Activated B cell treated with CpG ODN at 0.5 μM for 24 hours (primary cell): Measurements from ENCODE around the gene SEMA4F. TPM values are rescaled to one million over a fixed set of nuclear protein-coding genes. Genes with fewer than 3 reads are reported as not detected.

Source experiments
- ATAC-seq: fragments of 200-7000 bp; cut with Tn5 transposase; one replicate; pipeline ENCODE4 v1.10.0; 2021; ENCODE audit warnings: low read depth, mild to moderate bottlenecking, moderate library complexity
- CTCF ChIA-PET: fragments of 350-600 bp; sonication (Branson Sonifier 250); formaldehyde crosslinking; loops from one replicate; lab custom pipeline; 2021; ENCODE audit warnings: antibody characterized with exemption; lab: Charles Lee
- POLR2A ChIA-PET: fragments of 350-600 bp; sonication (Branson Sonifier 250); formaldehyde crosslinking; loops from one replicate; lab custom pipeline; 2021; ENCODE audit warnings: antibody characterized with exemption; lab: Charles Lee
- DNase-seq: peaks from one replicate; pipeline ENCODE4 v3.0.0; 2022
- H3K27ac Mint-ChIP-seq: one replicate; pipeline ENCODE4 v1.8.0; 2020; ENCODE audit warnings: mixed read lengths
- H3K27me3 Mint-ChIP-seq: one replicate; pipeline ENCODE4 v1.8.0; 2021; ENCODE audit warnings: mixed read lengths
- H3K36me3 Mint-ChIP-seq: one replicate; pipeline ENCODE4 v1.8.0; 2021; ENCODE audit warnings: low read depth, mixed read lengths
- H3K4me1 Mint-ChIP-seq: one replicate; pipeline ENCODE4 v1.8.0; 2021; ENCODE audit warnings: mixed read lengths
- H3K4me3 Mint-ChIP-seq: one replicate; pipeline ENCODE4 v1.8.0; 2020; ENCODE audit warnings: mild to moderate bottlenecking, mixed read lengths
- H3K9me3 Mint-ChIP-seq: one replicate; pipeline ENCODE4 v1.8.0; 2020; ENCODE audit warnings: mixed read lengths
- CTCF ChIP-seq: fragments of 200-600 bp; IDR thresholded peaks from one replicate; pipeline ENCODE4 v1.8.0; 2022; ENCODE audit warnings: antibody characterized with exemption, mild to moderate bottlenecking
- intact Hi-C: fragments of 100-400 bp; cut with micrococcal nuclease; formaldehyde crosslinking; loops from one replicate; pipeline ENCODE4 v1.15.1; 2024
- total RNA-seq: library from RNA; stranded (reverse); gene quantifications from 2 replicates; pipeline ENCODE4 v1.2.3, GENCODE V29; 2022

Gene SEMA4F
- total RNA-seq, 1 donor from 2014 or later = 11.6 TPM

- Mint-ChIP-seq H3K9me3 (no peaks in the 10 kb centered on the region), H3K4me3 (peak overlapping the region; percentile 87), H3K27me3 (peaks cover 13% of the 10 kb centered on the region), H3K4me1 (peaks cover 8% of the 10 kb centered on the region), H3K27ac (no peak overlapping the region), H3K36me3 (no peaks in the 10 kb centered on the region)
- ChIA-PET CTCF (interaction anchor here (0.9 to 8.9 kb wide), 7 partner anchors 24 to 169 kb away, joined by 3 to 158 read pairs (median 5); no protein-coding TSS in a partner anchor), POLR2A (no interaction called here)
- DNase-seq (no peak), ATAC-seq (no peak)
- intact Hi-C loops = loop anchor here (1.0 kb wide), 3 partner anchors 26 to 160 kb away; no protein-coding TSS in a partner anchor
- no peak for TF ChIP-seq CTCF
Observed at GRCh38 chr2:74715880-74716279, 61.8 kb downstream of the SEMA4F start.

- peaks cover 8% of the 10 kb centered on the region for H3K4me1 Mint-ChIP-seq
- no peaks in the 10 kb centered on the region for H3K36me3 Mint-ChIP-seq
- no peak for TF ChIP-seq CTCF
- ATAC-seq (no peak), DNase-seq (no peak)
- CTCF ChIA-PET = interaction anchor here (8.9 kb wide), 1 partner anchor 157 kb away, joined by 158 read pairs; no protein-coding TSS in a partner anchor
- no peaks in the 10 kb centered on the region for H3K9me3 Mint-ChIP-seq
- intact Hi-C loops = no loop called here
- H3K27me3 Mint-ChIP-seq = peaks cover 24% of the 10 kb centered on the region
- no peak overlapping the region for H3K4me3 Mint-ChIP-seq
- POLR2A ChIA-PET = no interaction called here
- no peak overlapping the region for H3K27ac Mint-ChIP-seq
Observed at GRCh38 chr2:74719066-74719465, 65.0 kb downstream of the SEMA4F start.

DNA sequence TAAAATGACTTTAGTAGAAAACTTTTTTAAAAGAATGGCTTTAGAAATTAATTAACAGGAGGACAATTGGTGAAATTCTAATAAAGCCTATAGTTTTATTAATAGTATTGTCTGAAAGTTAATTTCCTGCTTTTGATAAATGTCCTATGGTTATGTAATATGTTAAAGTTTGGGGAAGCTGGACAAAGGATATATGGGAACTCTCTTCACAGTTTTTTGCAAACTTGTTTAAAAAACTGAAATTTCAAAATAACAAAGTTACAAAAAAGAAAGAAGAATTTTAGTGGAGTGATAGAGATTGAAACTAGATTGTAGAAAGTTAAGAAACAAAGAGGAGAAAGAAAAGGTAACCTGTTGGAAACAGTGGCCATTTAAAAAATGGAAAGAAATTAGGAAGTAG is 67.3 kb downstream of the SEMA4F start:
- H3K27ac Mint-ChIP-seq = no peak overlapping the region
- H3K36me3 Mint-ChIP-seq = no peaks in the 10 kb centered on the region
- no peak for DNase-seq
- H3K4me1 Mint-ChIP-seq = no peaks in the 10 kb centered on the region
- TF ChIP-seq CTCF = no peak
- POLR2A ChIA-PET = no interaction called here
- H3K9me3 Mint-ChIP-seq = no peaks in the 10 kb centered on the region
- no peak overlapping the region for H3K4me3 Mint-ChIP-seq
- CTCF ChIA-PET = no interaction called here
- intact Hi-C loops = no loop called here
- H3K27me3 Mint-ChIP-seq = peaks cover 14% of the 10 kb centered on the region
- no peak for ATAC-seq

- CTCF ChIA-PET = no interaction called here
- H3K4me3 Mint-ChIP-seq = no peak overlapping the region
- no peak overlapping the region for H3K27ac Mint-ChIP-seq
- no peak for DNase-seq
- no peaks in the 10 kb centered on the region for H3K4me1 Mint-ChIP-seq
- H3K9me3 Mint-ChIP-seq = peaks cover 5% of the 10 kb centered on the region
- H3K36me3 Mint-ChIP-seq = no peaks in the 10 kb centered on the region
- intact Hi-C loops = no loop called here
- peaks cover 23% of the 10 kb centered on the region for H3K27me3 Mint-ChIP-seq
- ATAC-seq = no peak
- TF ChIP-seq CTCF = no peak
- POLR2A ChIA-PET = no interaction called here
Observed at GRCh38 chr2:74724496-74724895, 70.4 kb downstream of the SEMA4F start.

DNA sequence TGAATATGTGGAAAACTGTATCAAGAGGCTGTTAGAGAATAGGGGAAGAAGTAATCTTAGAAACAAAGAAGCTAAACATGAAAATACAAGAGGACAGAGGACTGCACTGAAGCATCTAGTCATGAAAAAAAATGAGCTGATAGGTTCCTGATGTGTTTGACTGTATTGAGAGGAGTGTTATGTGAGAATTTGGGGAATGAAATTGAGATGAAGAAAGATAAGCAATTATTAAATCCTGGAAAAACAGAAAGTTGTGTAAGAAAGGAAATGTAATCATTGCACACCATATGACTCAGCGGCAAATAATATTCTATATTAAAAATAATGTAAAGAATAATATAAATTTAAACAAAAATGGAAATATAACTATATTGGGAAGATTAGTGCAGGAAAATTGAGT is 71.2 kb downstream of the SEMA4F start:
- intact Hi-C loops = no loop called here
- Mint-ChIP-seq H3K9me3 (peaks cover 5% of the 10 kb centered on the region), H3K4me3 (no peak overlapping the region), H3K4me1 (no peaks in the 10 kb centered on the region), H3K27ac (no peak overlapping the region), H3K36me3 (no peaks in the 10 kb centered on the region), H3K27me3 (peaks cover 22% of the 10 kb centered on the region)
- CTCF ChIA-PET = no interaction called here
- TF ChIP-seq CTCF = no peak
- POLR2A ChIA-PET = no interaction called here
- DNase-seq (no peak), ATAC-seq (no peak)
